Lung (tissue), 12 donors: ENCODE data around the gene LMBRD1. TPM values are rescaled to one million over a fixed set of nuclear protein-coding genes. Genes with fewer than 3 reads are reported as not detected.
A peak's percentile ranks its signal among the peaks of the same experiment; 100 is the strongest.

Experiments used
- ATAC-seq: fragments of 200-7000 bp; cut with Tn5 transposase; one replicate; pipeline ENCODE4 v1.9.1; 2020; ENCODE audit warnings: moderate number of reproducible peaks; ENCODE audit not compliant: insufficient read depth, low FRiP score
- DNase-seq, 3 donors: peaks; one replicate each; pipeline ENCODE4 v3.0.0-alpha.2; 2013 to 2017
- H3K27ac ChIP-seq, 2 donors: one replicate each; pipeline ENCODE4 v1.5.1; 2013; ENCODE audit warnings: mild to moderate bottlenecking in 2 of 2, moderate library complexity in 2 of 2, control low read depth in 1 of 2, inconsistent platforms in 1 of 2, low read depth in 1 of 2, low read length in 1 of 2
- H3K27me3 ChIP-seq, 3 donors: one replicate each; pipeline ENCODE4 v1.5.1; 2013; ENCODE audit warnings: low read length in 2 of 3; ENCODE audit not compliant: control insufficient read depth in 3 of 3, insufficient read depth in 3 of 3
- H3K36me3 ChIP-seq, 4 donors: one replicate each; pipeline ENCODE4 v1.5.1; 2013; ENCODE audit warnings: low read length in 4 of 4, mild to moderate bottlenecking in 1 of 4, moderate library complexity in 1 of 4; ENCODE audit not compliant: control insufficient read depth in 4 of 4, insufficient read depth in 4 of 4
- H3K4me1 ChIP-seq, 5 donors: one replicate each; pipeline ENCODE4 v1.5.1; 2013; ENCODE audit warnings: low read length in 5 of 5, mild to moderate bottlenecking in 2 of 5, moderate library complexity in 1 of 5; ENCODE audit not compliant: control insufficient read depth in 5 of 5, insufficient read depth in 5 of 5
- H3K4me3 ChIP-seq: one replicate; pipeline ENCODE4 v1.5.1; 2013; ENCODE audit warnings: mild to moderate bottlenecking, control low read depth, moderate library complexity
- H3K9ac ChIP-seq, 2 donors: one replicate each; pipeline ENCODE4 v1.5.1; 2013; ENCODE audit warnings: low read length in 2 of 2, control low read depth in 1 of 2; ENCODE audit not compliant: insufficient read depth in 1 of 2
- H3K9me3 ChIP-seq, 4 donors: one replicate each; pipeline ENCODE4 v1.5.1; 2013; ENCODE audit warnings: low read length in 3 of 4, mild to moderate bottlenecking in 1 of 4, moderate library complexity in 1 of 4; ENCODE audit not compliant: control insufficient read depth in 4 of 4, insufficient read depth in 3 of 4
- CTCF ChIP-seq: IDR thresholded peaks from 2 replicates; pipeline ENCODE4 v1.5.1; 2012; ENCODE audit warnings: mild to moderate bottlenecking; ENCODE audit errors: control extremely low read depth, extremely low read depth
- WGBS, 2 donors: extraction: QIAGEN DNeasy Blood & Tissue Kit; methylation state at CpG; one replicate each; pipeline ENCODE4 v1.1.7; 2013; 5-methylcytosine and 5-hydroxymethylcytosine counted together
- polyA plus RNA-seq, 2 donors: library from polyadenylated mRNA; stranded (reverse); fragments of 200-250 nt; gene quantifications; one replicate each; pipeline ENCODE4 v1.2.1, GENCODE V29; 2013
- total RNA-seq, 2 donors: library from RNA; depleted of rRNA in 1 of 2; stranded (reverse); fragments of >200 nt in 1 of 2; gene quantifications; one replicate each; pipeline ENCODE4 v1.2.1, GENCODE V29; 2014 to 2021
- donor health status: control.
- donor health status: control.
- donor health status: Bipolar disorder and iron deficiency.
- donor health status: healthy.
- donor health status: DM: yes; HTN: yes; CAD: no.

LMBRD1 gene
- total and polyA plus RNA-seq, 4 donors: 31.2 to 102 (median 41.8) TPM

- DNase-seq: peak in 2 of 3 donors; percentile 28 to 37
These were observed 66.8 kb downstream of the LMBRD1 start for GRCh38 chr6:69729870-69730449.

GRCh38 chr6:69722683-69723082 lies 74.1 kb downstream of the LMBRD1 start:
- 92 to 97% methylated on average over 3 of the region's 3 CpGs for WGBS, 2 donors
- Histone ChIP-seq H3K4me3 (no peak overlapping the region), H3K9ac (no peak overlapping the region), H3K27me3 (no peaks in the 10 kb centered on the region), H3K27ac (no peak overlapping the region), H3K9me3 (peaks cover 0 to 8% (median 3%) of the 10 kb centered on the region in 4 donors), H3K4me1 (no peaks in the 10 kb centered on the region), H3K36me3 (peaks cover under 1 to 25% (median 10%) of the 10 kb centered on the region in 4 donors)
- DNase-seq (no peak), ATAC-seq (no peak)
- TF ChIP-seq CTCF: no peak

More at GRCh38 chr6:69729870-69730449, 66.8 kb downstream of the LMBRD1 start:
- Histone ChIP-seq H3K9ac (no peak overlapping the region), H3K4me1 (no peaks in the 10 kb centered on the region), H3K27me3 (no peaks in the 10 kb centered on the region), H3K9me3 (peaks cover 0 to 6% (median 0%) of the 10 kb centered on the region in 4 donors), H3K27ac (no peak overlapping the region), H3K4me3 (no peak overlapping the region), H3K36me3 (peaks cover 0 to 10% (median 2%) of the 10 kb centered on the region in 4 donors)
- WGBS, 2 donors: 70 to 82% methylated on average over 3 of the region's 3 CpGs
- ATAC-seq: no peak
- no peak for TF ChIP-seq CTCF

- Histone ChIP-seq H3K4me1 (no peaks in the 10 kb centered on the region), H3K27me3 (no peaks in the 10 kb centered on the region), H3K9me3 (peaks cover 0 to 5% (median 1%) of the 10 kb centered on the region in 4 donors), H3K36me3 (peaks cover 3 to 22% (median 10%) of the 10 kb centered on the region in 4 donors), H3K4me3 (no peak overlapping the region), H3K27ac (no peak overlapping the region), H3K9ac (no peak overlapping the region)
- peak in 2 of 3 donors; percentile 24 to 47 for DNase-seq
- no peak for TF ChIP-seq CTCF
- no peak for ATAC-seq
- WGBS, 2 donors: 54 to 62% methylated on average over 2 of the region's 2 CpGs
These were observed 77.1 kb downstream of the LMBRD1 start for GRCh38 chr6:69719602-69720193.
